22Rv1 (cell line): Measurements from ENCODE around the gene ADCY6.

Experiments used
- H3K27ac ChIP-seq: fragments of 450-650 bp; 2 replicates; pipeline ENCODE4 v1.5.1; 2017
- ZFX ChIP-seq: fragments of 450-650 bp; IDR thresholded peaks from 2 replicates; pipeline ENCODE4 v1.6.1; 2017; ENCODE audit warnings: antibody characterized with exemption, borderline replicate concordance
- TF ChIP-seq, protein P1 (sequence below): fragments of 450-650 bp; IDR thresholded peaks from 2 replicates; pipeline ENCODE4 v1.5.1; 2017; ENCODE audit warnings: mild to moderate bottlenecking

ADCY6 gene

DNA sequence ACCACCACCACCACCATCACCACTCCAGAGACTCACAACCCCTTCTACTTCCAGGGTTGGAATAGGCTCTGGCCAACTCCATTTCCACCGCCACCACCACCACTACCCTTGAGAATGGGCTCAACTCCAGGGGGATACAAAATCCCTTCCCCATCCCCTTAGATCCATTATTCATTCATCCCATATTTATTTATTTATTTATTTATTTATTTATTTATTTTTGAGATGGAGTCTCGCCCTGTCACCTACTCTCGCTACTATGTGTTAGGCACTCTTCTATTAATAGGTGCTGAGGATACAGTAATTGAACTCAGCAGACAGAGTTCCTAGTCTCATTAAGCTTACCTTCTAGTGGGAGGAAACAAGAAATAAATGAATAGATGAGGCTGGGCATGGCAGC is 4.8 kb upstream of the ADCY6 start:
- H3K27ac ChIP-seq = no peak overlapping the region
- TF ChIP-seq, protein P1, sequence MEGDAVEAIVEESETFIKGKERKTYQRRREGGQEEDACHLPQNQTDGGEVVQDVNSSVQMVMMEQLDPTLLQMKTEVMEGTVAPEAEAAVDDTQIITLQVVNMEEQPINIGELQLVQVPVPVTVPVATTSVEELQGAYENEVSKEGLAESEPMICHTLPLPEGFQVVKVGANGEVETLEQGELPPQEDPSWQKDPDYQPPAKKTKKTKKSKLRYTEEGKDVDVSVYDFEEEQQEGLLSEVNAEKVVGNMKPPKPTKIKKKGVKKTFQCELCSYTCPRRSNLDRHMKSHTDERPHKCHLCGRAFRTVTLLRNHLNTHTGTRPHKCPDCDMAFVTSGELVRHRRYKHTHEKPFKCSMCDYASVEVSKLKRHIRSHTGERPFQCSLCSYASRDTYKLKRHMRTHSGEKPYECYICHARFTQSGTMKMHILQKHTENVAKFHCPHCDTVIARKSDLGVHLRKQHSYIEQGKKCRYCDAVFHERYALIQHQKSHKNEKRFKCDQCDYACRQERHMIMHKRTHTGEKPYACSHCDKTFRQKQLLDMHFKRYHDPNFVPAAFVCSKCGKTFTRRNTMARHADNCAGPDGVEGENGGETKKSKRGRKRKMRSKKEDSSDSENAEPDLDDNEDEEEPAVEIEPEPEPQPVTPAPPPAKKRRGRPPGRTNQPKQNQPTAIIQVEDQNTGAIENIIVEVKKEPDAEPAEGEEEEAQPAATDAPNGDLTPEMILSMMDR = no peak
- TF ChIP-seq ZFX = no peak

- TF ChIP-seq ZFX = no peak
- TF ChIP-seq, protein P1 = no peak
- peak overlapping the region; percentile 95 for H3K27ac ChIP-seq
These were observed 1.0 kb upstream of the ADCY6 start for GRCh38 chr12:48789858-48790326.

GRCh38 chr12:48788524-48788853 is 400 bp downstream of the ADCY6 start:
- TF ChIP-seq ZFX = no peak
- TF ChIP-seq, protein P1 = no peak
- peak overlapping the region; percentile 95 for H3K27ac ChIP-seq

GRCh38 chr12:48787791-48788523 is 932 bp downstream of the ADCY6 start:
- peak overlapping the region; percentile 95 for H3K27ac ChIP-seq
- TF ChIP-seq, protein P1 = no peak
- TF ChIP-seq ZFX = no peak

DNA sequence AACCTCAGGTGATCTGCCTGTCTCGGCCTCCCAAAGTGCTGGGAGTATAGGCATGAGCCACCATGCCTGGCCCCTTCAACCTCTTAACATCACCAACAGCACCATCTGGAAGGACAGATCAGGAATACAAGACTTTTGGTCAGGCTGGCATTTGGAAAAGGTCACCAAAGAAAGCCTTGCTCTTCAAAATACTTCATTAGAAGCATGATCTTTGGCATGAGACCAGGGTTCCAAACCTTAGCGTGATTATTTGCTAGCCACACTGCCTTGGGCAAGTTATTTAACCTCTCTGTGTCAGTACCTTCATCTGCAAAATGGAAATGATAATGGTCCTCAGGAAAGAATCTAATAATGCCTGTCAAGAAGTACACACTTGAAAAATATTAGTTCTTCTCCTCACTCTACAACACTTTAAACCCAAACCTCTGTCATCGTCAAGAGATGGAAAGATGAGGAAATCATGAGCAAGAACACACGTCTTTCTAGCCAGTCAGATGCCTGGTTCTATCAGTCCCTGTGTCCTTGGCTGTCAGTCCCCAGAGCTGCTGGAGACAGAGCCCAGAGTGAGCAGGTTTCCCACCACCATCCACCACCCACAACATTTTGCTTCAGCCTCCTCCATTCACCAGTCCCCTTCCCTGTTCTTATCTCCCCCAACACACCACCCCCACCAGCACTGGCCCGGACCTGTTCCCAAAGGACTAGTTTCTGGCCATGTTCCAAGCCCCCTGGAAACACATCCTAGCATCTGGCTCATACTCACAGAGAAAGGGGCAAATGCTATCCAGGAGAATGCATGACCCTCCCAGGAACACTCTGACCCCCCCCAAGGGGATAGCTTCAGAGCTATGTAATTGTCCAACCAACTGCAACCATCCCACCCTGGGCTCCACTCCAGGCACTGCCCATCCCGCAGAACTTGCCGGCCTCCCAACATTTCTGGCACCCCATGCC is 2.0 kb downstream of the ADCY6 start:
- no peak for TF ChIP-seq ZFX
- TF ChIP-seq, protein P1 = no peak
- H3K27ac ChIP-seq = peak overlapping the region; percentile 95

GRCh38 chr12:48783432-48783831 is 5.5 kb downstream of the ADCY6 start:
- peak overlapping the region; percentile 95; the same call in 1 of the 2 replicates for H3K27ac ChIP-seq
- TF ChIP-seq, protein P1 = no peak
- TF ChIP-seq ZFX = no peak
